SK-N-SH (cell line): Measurements from ENCODE around the gene RPL26. TPM values are rescaled to one million over a fixed set of nuclear protein-coding genes. Genes with fewer than 3 reads are reported as not detected.

Experiments used
- CTCF ChIA-PET: fragments of 300-600, 350-600 bp; formaldehyde crosslinking; extraction: SDS; loops from one replicate; lab custom pipeline; 2021; lab: Yijun Ruan, JAX
- POLR2A ChIA-PET: fragments of 350-600 bp; sonication (Branson Sonifier 250); formaldehyde crosslinking; extraction: SDS; loops from one replicate; lab custom pipeline; 2020; ENCODE audit warnings: antibody characterized with exemption, inconsistent platforms; lab: Yijun Ruan, JAX
- DNase-seq: peaks from one replicate; pipeline ENCODE4 v3.0.0; 2012
- H2AFZ ChIP-seq: fragments of 200-600 bp; sonication (generic); 2 replicates; pipeline ENCODE4 v1.8.1; 2016; ENCODE audit warnings: antibody characterized with exemption, mild to moderate bottlenecking, low read depth
- H3F3A ChIP-seq: fragments of 200-600 bp; sonication (generic); replicated peaks from 2 replicates; pipeline ENCODE3; 2016; ENCODE audit warnings: antibody characterized with exemption, mild to moderate bottlenecking; ENCODE audit not compliant: insufficient read depth
- H3K27ac ChIP-seq, 2 experiments: fragments of 200-500 bp in 1 of 2; fragments of 200-600 bp in 1 of 2; sonication (Bioruptor generic) in 1 of 2; sonication (generic), shearing (Covaris generic) in 1 of 2; 2 replicates each; pipeline versions ENCODE4 v1.5.1 to v1.6.1; 2014 to 2016; ENCODE audit warnings: low read depth in 2 of 2, inconsistent platforms in 1 of 2, low read length in 1 of 2, mild to moderate bottlenecking in 1 of 2, mixed read lengths in 1 of 2
- H3K27me3 ChIP-seq: fragments of 200-600 bp; sonication (generic), shearing (Covaris generic); 2 replicates; pipeline ENCODE4 v1.6.1; 2016; ENCODE audit warnings: mixed run types; ENCODE audit not compliant: insufficient read depth
- H3K36me3 ChIP-seq, 2 experiments: fragments of 200-500 bp in 1 of 2; fragments of 200-600 bp in 1 of 2; sonication (Bioruptor generic) in 1 of 2; sonication (generic) in 1 of 2; replicated peaks in 1 of 2; 2 replicates each; pipeline versions ENCODE3 to v1.5.1; 2014 to 2016; ENCODE audit warnings: low read length in 1 of 2, mild to moderate bottlenecking in 1 of 2; ENCODE audit not compliant: insufficient read depth in 2 of 2, control insufficient read depth in 1 of 2
- H3K4me1 ChIP-seq, 2 experiments: fragments of 200-500 bp in 1 of 2; fragments of 200-600 bp in 1 of 2; sonication (Bioruptor generic) in 1 of 2; sonication (generic), shearing (Covaris generic) in 1 of 2; 2 replicates each; pipeline versions ENCODE4 v1.5.1 to v1.6.1; 2014 to 2016; ENCODE audit warnings: low read depth in 1 of 2, low read length in 1 of 2, mixed run types in 1 of 2; ENCODE audit not compliant: insufficient read depth in 2 of 2, control insufficient read depth in 1 of 2
- H3K4me2 ChIP-seq: fragments of 200-600 bp; sonication (generic), shearing (Covaris generic); 2 replicates; pipeline ENCODE4 v1.6.1; 2017; ENCODE audit warnings: mixed run types
- H3K4me3 ChIP-seq, 2 experiments: fragments of 200-500 bp in 1 of 2; fragments of 200-600 bp in 1 of 2; sonication (Bioruptor generic) in 1 of 2; sonication (generic), shearing (Covaris generic) in 1 of 2; 2 replicates each; pipeline versions ENCODE4 v1.5.1 to v1.8.1; 2014 to 2016; ENCODE audit warnings: low read depth in 2 of 2, inconsistent platforms in 1 of 2, low read length in 1 of 2, mild to moderate bottlenecking in 1 of 2, mixed read lengths in 1 of 2, moderate library complexity in 1 of 2
- H3K79me2 ChIP-seq: fragments of 200-600 bp; sonication (generic); 2 replicates; pipeline ENCODE4 v1.8.1; 2017; ENCODE audit warnings: mild to moderate bottlenecking; ENCODE audit not compliant: insufficient read depth
- H3K9ac ChIP-seq: fragments of 200-600 bp; sonication (generic); 2 replicates; pipeline ENCODE4 v1.6.1; 2017; ENCODE audit warnings: mixed run types
- H3K9me2 ChIP-seq: fragments of 200-600 bp; sonication (generic); 2 replicates; pipeline ENCODE4 v1.6.1; 2017; ENCODE audit warnings: mixed run types
- H3K9me3 ChIP-seq: fragments of 200-600 bp; sonication (generic); 2 replicates; pipeline ENCODE4 v1.6.1; 2017; ENCODE audit warnings: mixed run types, mild to moderate bottlenecking, moderate library complexity
- H4K20me1 ChIP-seq: fragments of 200-600 bp; sonication (generic); 2 replicates; pipeline ENCODE4 v1.6.1; 2017; ENCODE audit warnings: mild to moderate bottlenecking, mixed run types; ENCODE audit not compliant: insufficient read depth
- CHD2 ChIP-seq: fragments of 150-350 bp; IDR thresholded peaks from 2 replicates; pipeline ENCODE4 v1.6.1; 2018; ENCODE audit warnings: low read length; ENCODE audit not compliant: partially characterized antibody
- CTCF ChIP-seq: fragments of 200-600 bp; sonication (generic); IDR thresholded peaks from 2 replicates; pipeline ENCODE4 v1.6.1; 2017; ENCODE audit warnings: antibody characterized with exemption, mild to moderate bottlenecking, moderate library complexity
- EP300 ChIP-seq, 2 experiments: IDR thresholded peaks; 2 replicates each; pipeline versions ENCODE4 v1.4.0 to v1.6.1; 2012; ENCODE audit warnings: borderline replicate concordance in 1 of 2, low read depth in 1 of 2, low read length in 1 of 2
- GABPA ChIP-seq: IDR thresholded peaks from 2 replicates; pipeline ENCODE4 v1.4.0; 2012; ENCODE audit warnings: low read depth, mild to moderate bottlenecking
- IRF3 ChIP-seq: fragments of 150-350 bp; IDR thresholded peaks from 2 replicates; pipeline ENCODE4 v1.6.1; 2016; ENCODE audit warnings: mild to moderate bottlenecking, low read depth, low read length
- MAX ChIP-seq: IDR thresholded peaks from 2 replicates; pipeline ENCODE4 v1.4.0; 2012; ENCODE audit warnings: low read depth
- NRF1 ChIP-seq: IDR thresholded peaks from 2 replicates; pipeline ENCODE4 v1.6.1; 2012; ENCODE audit warnings: low read depth, mild to moderate bottlenecking, low read length
- RAD21 ChIP-seq: IDR thresholded peaks from 2 replicates; pipeline ENCODE4 v1.6.1; 2012; ENCODE audit warnings: mild to moderate bottlenecking, low read length
- REST ChIP-seq: IDR thresholded peaks from 2 replicates; pipeline ENCODE4 v1.6.1; 2012; ENCODE audit warnings: mild to moderate bottlenecking, low read depth, low read length, moderate library complexity
- YY1 ChIP-seq: IDR thresholded peaks from 2 replicates; pipeline ENCODE4 v1.4.0; 2012; ENCODE audit warnings: low read depth, mild to moderate bottlenecking
- WGBS: methylation state at CpG from one replicate; pipeline ENCODE4 v1.1.6; 2017; ENCODE audit warnings: low lambda C conversion rate; 5-methylcytosine and 5-hydroxymethylcytosine counted together
- polyA plus RNA-seq, 3 experiments: library from polyadenylated mRNA; depleted of rRNA; stranded (reverse); fragments of >200 nt; gene quantifications; 2 replicates each; pipeline ENCODE4 v1.2.3, GENCODE V29; 2012

Gene RPL26
- polyA plus RNA-seq, 1 of the 3 experiments (the other 2 are of a cell fraction) = 4,770 TPM

GRCh38 chr17:8386841-8387240, 3.8 kb upstream of the RPL26 start:
- peaks cover 29% of the 10 kb centered on the region for H3F3A ChIP-seq
- TF ChIP-seq RAD21 = no peak
- TF ChIP-seq REST = no peak
- no peak for TF ChIP-seq CTCF
- no peak for TF ChIP-seq CHD2
- TF ChIP-seq NRF1 = no peak
- no peak for TF ChIP-seq IRF3
- TF ChIP-seq EP300 (IDR thresholded peaks at IDR 0.05; ENCODE audit: borderline replicate concordance in 1 of 2, low read depth in 1 of 2, low read length in 1 of 2) = no peak
- no peak for TF ChIP-seq YY1
- TF ChIP-seq MAX = no peak
- TF ChIP-seq GABPA = no peak
- H4K20me1 ChIP-seq = peaks cover 5% of the 10 kb centered on the region
- POLR2A ChIA-PET = no interaction called here
- WGBS = 96% methylated on average over 6 of the region's 6 CpGs
- CTCF ChIA-PET = interaction anchor here (0.7 to 1.8 kb wide), 2 partner anchors 216 to 360 kb away, joined by 3 to 4 read pairs; no protein-coding TSS in a partner anchor
- H3K4me1 ChIP-seq = peaks cover 8 to 11% of the 10 kb centered on the region in 2 experiments; a peak in 2 of 4 replicates
- DNase-seq = no peak
- no peak overlapping the region for H3K4me3 ChIP-seq
- H3K36me3 ChIP-seq = peaks cover 0 to 5% of the 10 kb centered on the region in 2 experiments
- H3K9me2 ChIP-seq = no peaks in the 10 kb centered on the region
- H3K27me3 ChIP-seq = no peaks in the 10 kb centered on the region
- H2AFZ ChIP-seq = no peak overlapping the region
- H3K79me2 ChIP-seq = peaks cover 12% of the 10 kb centered on the region
- no peak overlapping the region for H3K27ac ChIP-seq
- H3K9ac ChIP-seq = no peak overlapping the region
- H3K4me2 ChIP-seq = no peak overlapping the region
- no peaks in the 10 kb centered on the region for H3K9me3 ChIP-seq
